Mesothelial cell of epicardium (in vitro differentiated cells): ENCODE results near the gene MAGI2. TPM values are rescaled to one million over a fixed set of nuclear protein-coding genes. Genes with fewer than 3 reads are reported as not detected.

Experiments
- DNase-seq, 2 experiments: peaks; one replicate each; pipeline ENCODE4 v3.0.0; 2021; ENCODE audit warnings: low spot score in 2 of 2; ENCODE audit not compliant: unreplicated experiment in 2 of 2
- H3K27ac Mint-ChIP-seq: 2 replicates; pipeline ENCODE4 v1.8.0; 2021; ENCODE audit warnings: mixed read lengths
- H3K27me3 Mint-ChIP-seq: 2 replicates; pipeline ENCODE4 v1.8.0; 2021; ENCODE audit warnings: low read depth, mixed read lengths
- H3K36me3 Mint-ChIP-seq: 2 replicates; pipeline ENCODE4 v1.8.0; 2021; ENCODE audit warnings: mixed read lengths
- H3K4me1 Mint-ChIP-seq: 2 replicates; pipeline ENCODE4 v1.8.0; 2021; ENCODE audit warnings: mixed read lengths
- H3K4me3 Mint-ChIP-seq: 2 replicates; pipeline ENCODE4 v1.8.0; 2021; ENCODE audit warnings: mild to moderate bottlenecking, moderate library complexity, mixed read lengths
- H3K9me3 Mint-ChIP-seq: 2 replicates; pipeline ENCODE4 v1.8.0; 2021; ENCODE audit warnings: mixed read lengths
- total RNA-seq: library from RNA; stranded (reverse); gene quantifications from 3 replicates; pipeline ENCODE4 v1.2.1, GENCODE V29; 2021
- TF ChIP-seq, protein P1 (sequence below): fragments of 200-600 bp; sonication (generic); IDR thresholded peaks from one replicate; pipeline ENCODE4 v1.5.0; 2021; ENCODE audit warnings: antibody characterized with exemption; ENCODE audit not compliant: unreplicated experiment

MAGI2 gene
- total RNA-seq, 1 donor from 2014 or later: 38.4 TPM

DNA sequence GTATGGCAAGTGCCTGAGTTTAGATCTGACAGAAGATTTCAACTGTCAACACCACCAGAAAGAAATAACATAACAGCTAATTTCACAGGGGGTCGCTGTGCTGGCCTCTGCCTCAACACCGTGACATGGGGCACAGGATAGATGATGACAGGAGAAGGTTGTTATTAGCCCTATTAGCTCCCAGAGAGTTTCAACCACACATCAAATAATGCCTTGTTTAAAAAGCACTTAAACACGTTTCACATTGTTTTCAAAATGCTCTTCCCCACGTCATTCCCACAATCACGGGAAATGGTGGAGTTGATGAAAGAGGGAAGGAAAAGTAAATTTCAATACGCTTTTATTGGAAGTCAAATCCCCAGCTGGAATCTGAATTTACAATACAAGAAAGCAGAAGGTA is 184.7 kb downstream of the MAGI2 start:
- peaks cover 31% of the 10 kb centered on the region for H3K4me1 Mint-ChIP-seq
- H3K36me3 Mint-ChIP-seq: no peaks in the 10 kb centered on the region
- H3K9me3 Mint-ChIP-seq: peaks cover 12% of the 10 kb centered on the region
- DNase-seq: no peak
- TF ChIP-seq, protein P1, sequence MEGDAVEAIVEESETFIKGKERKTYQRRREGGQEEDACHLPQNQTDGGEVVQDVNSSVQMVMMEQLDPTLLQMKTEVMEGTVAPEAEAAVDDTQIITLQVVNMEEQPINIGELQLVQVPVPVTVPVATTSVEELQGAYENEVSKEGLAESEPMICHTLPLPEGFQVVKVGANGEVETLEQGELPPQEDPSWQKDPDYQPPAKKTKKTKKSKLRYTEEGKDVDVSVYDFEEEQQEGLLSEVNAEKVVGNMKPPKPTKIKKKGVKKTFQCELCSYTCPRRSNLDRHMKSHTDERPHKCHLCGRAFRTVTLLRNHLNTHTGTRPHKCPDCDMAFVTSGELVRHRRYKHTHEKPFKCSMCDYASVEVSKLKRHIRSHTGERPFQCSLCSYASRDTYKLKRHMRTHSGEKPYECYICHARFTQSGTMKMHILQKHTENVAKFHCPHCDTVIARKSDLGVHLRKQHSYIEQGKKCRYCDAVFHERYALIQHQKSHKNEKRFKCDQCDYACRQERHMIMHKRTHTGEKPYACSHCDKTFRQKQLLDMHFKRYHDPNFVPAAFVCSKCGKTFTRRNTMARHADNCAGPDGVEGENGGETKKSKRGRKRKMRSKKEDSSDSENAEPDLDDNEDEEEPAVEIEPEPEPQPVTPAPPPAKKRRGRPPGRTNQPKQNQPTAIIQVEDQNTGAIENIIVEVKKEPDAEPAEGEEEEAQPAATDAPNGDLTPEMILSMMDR: no peak
- no peak overlapping the region for H3K27ac Mint-ChIP-seq
- no peak overlapping the region for H3K4me3 Mint-ChIP-seq
- no peaks in the 10 kb centered on the region for H3K27me3 Mint-ChIP-seq

DNA sequence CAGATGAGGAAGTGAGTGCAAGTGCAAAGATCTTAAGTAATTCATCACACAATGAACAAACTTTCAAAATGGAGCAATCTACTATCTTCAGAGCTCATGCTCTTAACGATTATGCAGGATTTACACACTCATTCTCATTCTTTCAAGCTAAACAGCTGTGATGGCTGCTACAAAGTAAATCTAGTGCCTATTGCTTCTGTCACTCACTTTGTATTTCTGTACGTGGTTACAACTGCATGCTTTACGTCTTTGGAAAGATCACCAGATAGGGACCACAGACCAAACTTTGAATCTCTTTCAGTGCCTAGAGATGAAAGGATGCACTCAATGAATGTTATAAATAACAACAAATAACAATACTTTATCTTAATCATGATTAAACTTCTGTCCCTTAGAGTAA is 194.6 kb downstream of the MAGI2 start:
- no peak overlapping the region for H3K4me3 Mint-ChIP-seq
- H3K36me3 Mint-ChIP-seq: no peaks in the 10 kb centered on the region
- TF ChIP-seq, protein P1: no peak
- H3K4me1 Mint-ChIP-seq: peaks cover 2% of the 10 kb centered on the region
- H3K9me3 Mint-ChIP-seq: peaks cover 6% of the 10 kb centered on the region
- no peak overlapping the region for H3K27ac Mint-ChIP-seq
- H3K27me3 Mint-ChIP-seq: no peaks in the 10 kb centered on the region
- DNase-seq: no peak

DNA sequence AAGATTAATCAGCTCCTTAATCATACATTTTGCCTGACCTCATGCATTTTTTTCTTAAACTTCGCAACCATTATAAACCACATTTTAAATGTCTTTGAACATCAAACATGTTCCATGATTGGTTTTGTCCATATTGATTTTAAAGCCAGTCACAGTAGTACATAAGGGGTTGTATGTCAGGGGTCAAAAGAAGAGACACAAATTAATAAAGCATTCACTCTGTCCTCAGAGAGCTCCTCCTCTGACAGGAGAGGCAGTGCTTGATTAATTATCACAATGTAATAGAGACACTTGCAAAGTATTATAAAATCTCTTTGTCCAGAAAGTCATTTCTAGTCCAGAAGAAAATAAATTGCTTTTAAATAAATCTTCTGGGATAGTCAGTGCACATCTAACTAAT is 195.5 kb downstream of the MAGI2 start:
- H3K27ac Mint-ChIP-seq: no peak overlapping the region
- no peak for DNase-seq
- H3K9me3 Mint-ChIP-seq: peaks cover 6% of the 10 kb centered on the region
- H3K4me1 Mint-ChIP-seq: peaks cover 2% of the 10 kb centered on the region
- H3K36me3 Mint-ChIP-seq: no peaks in the 10 kb centered on the region
- H3K4me3 Mint-ChIP-seq: no peak overlapping the region
- no peaks in the 10 kb centered on the region for H3K27me3 Mint-ChIP-seq
- TF ChIP-seq, protein P1: no peak

DNA sequence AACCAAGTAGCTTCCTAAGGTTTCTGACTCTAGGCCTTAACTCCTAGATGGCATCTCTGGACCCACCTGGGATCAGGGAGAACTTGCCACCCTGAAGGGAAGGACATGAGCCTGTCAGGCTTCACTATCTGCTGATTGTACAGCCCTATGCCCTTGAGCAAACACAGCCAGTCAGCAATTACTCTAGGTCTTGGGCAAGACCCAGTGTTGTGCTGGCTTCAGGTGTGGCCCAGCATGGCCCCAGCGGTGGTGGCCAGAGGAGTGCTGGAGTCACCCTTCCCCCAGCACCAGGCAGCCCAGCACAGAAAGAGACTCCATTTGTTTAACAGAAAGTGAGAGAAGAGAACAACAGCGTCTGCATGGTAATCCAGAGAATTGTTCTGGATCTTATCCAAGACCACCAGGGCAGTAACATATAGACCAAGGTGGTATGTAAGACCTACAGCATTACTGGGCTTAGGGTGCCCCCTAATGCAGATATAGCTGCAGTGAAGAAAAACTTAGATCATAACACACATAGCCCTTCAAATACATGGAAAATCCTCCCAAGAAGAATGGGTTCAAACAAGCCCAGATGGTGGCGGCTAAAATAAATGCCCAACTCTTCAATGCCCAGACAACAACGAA is 207.7 kb downstream of the MAGI2 start:
- Mint-ChIP-seq H3K4me3 (no peak overlapping the region), H3K9me3 (peaks cover 14% of the 10 kb centered on the region), H3K36me3 (no peaks in the 10 kb centered on the region), H3K27ac (no peak overlapping the region), H3K27me3 (peaks cover 13% of the 10 kb centered on the region), H3K4me1 (peaks cover 5% of the 10 kb centered on the region)
- TF ChIP-seq, protein P1: no peak
- no peak for DNase-seq

DNA sequence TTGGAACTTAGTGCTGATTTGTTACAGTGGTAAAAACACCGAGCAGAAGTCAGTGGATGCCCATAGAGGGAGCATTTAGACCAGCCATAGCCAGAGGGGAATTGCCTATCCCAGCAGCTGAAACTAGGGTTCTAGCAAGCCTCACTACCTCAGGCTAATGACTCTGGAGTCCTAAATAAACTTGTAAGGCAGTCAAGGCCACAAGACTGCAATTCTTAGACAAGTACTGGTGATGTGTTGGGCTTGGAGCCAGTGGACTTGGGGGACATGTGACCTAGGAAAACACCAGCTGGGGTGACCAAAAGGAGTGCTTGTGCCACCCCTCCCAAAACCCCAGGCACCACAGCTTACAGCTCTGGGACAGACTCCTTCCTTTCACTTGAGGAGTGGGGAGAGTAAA is 209.0 kb downstream of the MAGI2 start:
- H3K27me3 Mint-ChIP-seq: peaks cover 6% of the 10 kb centered on the region
- no peak overlapping the region for H3K27ac Mint-ChIP-seq
- no peak for DNase-seq
- no peaks in the 10 kb centered on the region for H3K36me3 Mint-ChIP-seq
- H3K9me3 Mint-ChIP-seq: peaks cover 14% of the 10 kb centered on the region
- peaks cover 14% of the 10 kb centered on the region for H3K4me1 Mint-ChIP-seq
- TF ChIP-seq, protein P1: no peak
- no peak overlapping the region for H3K4me3 Mint-ChIP-seq
